GM12878 (cell line): ENCODE measurements around the gene PRSS35. TPM values are rescaled to one million over a fixed set of nuclear protein-coding genes. Genes with fewer than 3 reads are reported as not detected.

Experiments used
- ATAC-seq: fragments of 200-7000 bp; cut with Tn5 transposase; 3 replicates; pipeline ENCODE4 v1.9.1; 2020; ENCODE audit warnings: mild to moderate bottlenecking, moderate library complexity
- BruUV-seq: library from RNA; stranded (reverse); fragments of 400-500 nt; replicated peaks from 2 replicates; lab custom pipeline; 2021; lab: Mats Ljungman, UMichigan
- CTCF ChIA-PET: fragments of 300-600 bp; sonication (Branson Sonifier 250); formaldehyde crosslinking; extraction: SDS; loops from one replicate; lab custom pipeline; 2021; ENCODE audit warnings: inconsistent platforms; lab: Yijun Ruan, JAX
- POLR2A ChIA-PET: fragments of 350-600 bp; formaldehyde crosslinking; extraction: SDS; loops from one replicate; lab custom pipeline; 2021; ENCODE audit warnings: inconsistent platforms; lab: Charles Lee
- RAD21 ChIA-PET: fragments of 300-600 bp; sonication (Branson Sonifier 250); formaldehyde crosslinking; loops from one replicate; lab custom pipeline; 2023; ENCODE audit warnings: antibody characterized with exemption; ENCODE audit not compliant: unreplicated experiment; lab: Charles Lee
- SMC1A ChIA-PET: fragments of 300-600 bp; sonication (Branson Sonifier 250); formaldehyde crosslinking; loops from one replicate; lab custom pipeline; 2023; ENCODE audit not compliant: unreplicated experiment, uncharacterized antibody; lab: Charles Lee
- DNase-seq: peaks from one replicate; pipeline ENCODE4 v3.0.0-alpha.2; 2011; ENCODE audit warnings: low read depth, low spot score
- FAIRE-seq: peaks from 3 replicates; lab custom pipeline; 2011; peaks lifted over from hg19 to GRCh38; lab: Jason Lieb, UNC
- H2AFZ ChIP-seq: 2 replicates; pipeline ENCODE4 v1.6.0; 2011; ENCODE audit warnings: low read depth, low read length, control low read depth; ENCODE audit not compliant: control insufficient read depth
- H3K27ac ChIP-seq: 2 replicates; pipeline ENCODE4 v1.5.1; 2011; ENCODE audit warnings: control low read depth; ENCODE audit not compliant: control insufficient read depth, insufficient read depth
- H3K27me3 ChIP-seq, 2 experiments: replicated peaks in 1 of 2; 2 replicates each; pipeline versions ENCODE4 v1.6.0 to v1.6.1; 2011; ENCODE audit warnings: low read length in 1 of 2; ENCODE audit not compliant: control insufficient read depth in 2 of 2, insufficient read depth in 2 of 2
- H3K36me3 ChIP-seq, 2 experiments: 2 replicates each; pipeline ENCODE4 v1.5.1; 2011; ENCODE audit warnings: low read length in 1 of 2; ENCODE audit not compliant: control insufficient read depth in 2 of 2, insufficient read depth in 2 of 2
- H3K4me1 ChIP-seq: 2 replicates; pipeline ENCODE4 v1.6.1; 2011; ENCODE audit warnings: mild to moderate bottlenecking, low read length, moderate library complexity, mixed read lengths; ENCODE audit not compliant: control insufficient read depth, insufficient read depth
- H3K4me2 ChIP-seq: 2 replicates; pipeline ENCODE4 v1.6.0; 2011; ENCODE audit warnings: control low read depth; ENCODE audit not compliant: control insufficient read depth, insufficient read depth
- H3K4me3 ChIP-seq: fragments of 200-600 bp; sonication (generic); 2 replicates; pipeline ENCODE4 v1.5.1; 2016
- H3K79me2 ChIP-seq: 2 replicates; pipeline ENCODE4 v1.6.0; 2011; ENCODE audit warnings: low read length; ENCODE audit not compliant: control insufficient read depth, insufficient read depth
- H3K9ac ChIP-seq: 2 replicates; pipeline ENCODE4 v1.8.0; 2011; ENCODE audit warnings: low read length, control low read depth, mixed read lengths; ENCODE audit not compliant: control insufficient read depth, insufficient read depth
- H3K9me3 ChIP-seq: replicated peaks from 3 replicates; pipeline ENCODE4 v1.5.1; 2011; ENCODE audit warnings: mild to moderate bottlenecking, low read length; ENCODE audit not compliant: control insufficient read depth, insufficient read depth
- H4K20me1 ChIP-seq: 2 replicates; pipeline ENCODE4 v1.6.0; 2011; ENCODE audit not compliant: control insufficient read depth, insufficient read depth
- RAD21 ChIP-seq: IDR thresholded peaks from 2 replicates; pipeline ENCODE4 v1.6.1; 2011; ENCODE audit warnings: mild to moderate bottlenecking, low read depth, low read length, moderate library complexity; ENCODE audit not compliant: insufficient read depth
- ZSCAN29 ChIP-seq: fragments of 450-650 bp; IDR thresholded peaks from 2 replicates; pipeline ENCODE4 v1.6.1; 2017; ENCODE audit warnings: mild to moderate bottlenecking, moderate library complexity
- WGBS: methylation state at CpG from one replicate; pipeline ENCODE4 v1.1.6; 2016; ENCODE audit warnings: low lambda C conversion rate; ENCODE audit not compliant: insufficient replicate concordance, insufficient coverage; ENCODE audit errors: missing lambda C conversion rate; 5-methylcytosine and 5-hydroxymethylcytosine counted together
- in situ Hi-C: fragments of 300-500 bp; cut with MboI; formaldehyde crosslinking; loops from 9 replicates; pipeline ENCODE4 v1.14.3; 2018; ENCODE audit warnings: mixed read lengths
- intact Hi-C: fragments of 100-400 bp; cut with micrococcal nuclease; formaldehyde crosslinking; loops from one replicate; pipeline ENCODE4 v1.14.2; 2022; ENCODE audit not compliant: unreplicated experiment
- polyA plus RNA-seq, 11 experiments: library from polyadenylated mRNA; depleted of rRNA in 4 of 11; unstranded in 6 of 11; stranded (reverse) in 5 of 11; fragments of >200 nt; fragmentation: Nextera tagmentation in 4 of 11; fragmentation: Illumina TruSeq in 1 of 11; extraction: Ambion mirVana in 4 of 11; extraction: Trizol in 1 of 11; gene quantifications; 1 replicate in 1 of 11; 2 replicates in 10 of 11; pipeline versions ENCODE4 v1.2.1 to v1.2.3, GENCODE V29; 2011 to 2016; ENCODE audit warnings: inconsistent platforms in 2 of 11, missing spikeins in 2 of 11, low read depth in 1 of 11
- total RNA-seq, 4 experiments: library from RNA; depleted of rRNA in 3 of 4; stranded (reverse); fragments of >200 nt in 3 of 4; fragmentation: Illumina TruSeq in 1 of 4; extraction: Trizol in 1 of 4; gene quantifications; 2 replicates each; pipeline versions ENCODE4 v1.2.1 to v1.2.3, GENCODE V29; 2013 to 2021
- TF ChIP-seq, protein P1 (sequence below), 3 experiments: IDR thresholded peaks in 2 of 3; conservative IDR thresholded peaks in 1 of 3; 2 replicates each; pipeline ENCODE4 v1.5.1; 2011; ENCODE audit warnings: low read depth in 3 of 3, low read length in 3 of 3, mild to moderate bottlenecking in 3 of 3, control low read depth in 2 of 3, moderate library complexity in 2 of 3, inconsistent platforms in 1 of 3, mixed read lengths in 1 of 3; ENCODE audit not compliant: control insufficient read depth in 2 of 3, insufficient read depth in 1 of 3; ENCODE audit errors: extremely low read depth in 1 of 3

PRSS35 gene
- total and polyA plus RNA-seq, 10 of the 15 experiments (the other 5 are each of a cell fraction or from before 2014, with no cell fraction given), result not detected

GRCh38 chr6:83518816-83519480, 6.6 kb downstream of the PRSS35 start:
- DNase-seq, result no peak
- Histone ChIP-seq H3K4me1 (no peaks in the 10 kb centered on the region), H3K36me3 (no peaks in the 10 kb centered on the region), H3K4me2 (no peak overlapping the region), H3K4me3 (no peak overlapping the region), H3K79me2 (no peaks in the 10 kb centered on the region), H4K20me1 (no peaks in the 10 kb centered on the region), H3K27me3 (no peaks in the 10 kb centered on the region; a peak in 1 of 4 replicates), H3K9ac (no peak overlapping the region), H3K27ac (no peak overlapping the region), H2AFZ (no peak overlapping the region), H3K9me3 (no peaks in the 10 kb centered on the region)
- intact Hi-C loops, result no loop called here
- BruUV-seq, result no TSS peak
- peak; percentile 38; the same call in 1 of the 2 replicates for TF ChIP-seq RAD21
- TF ChIP-seq, protein P1, sequence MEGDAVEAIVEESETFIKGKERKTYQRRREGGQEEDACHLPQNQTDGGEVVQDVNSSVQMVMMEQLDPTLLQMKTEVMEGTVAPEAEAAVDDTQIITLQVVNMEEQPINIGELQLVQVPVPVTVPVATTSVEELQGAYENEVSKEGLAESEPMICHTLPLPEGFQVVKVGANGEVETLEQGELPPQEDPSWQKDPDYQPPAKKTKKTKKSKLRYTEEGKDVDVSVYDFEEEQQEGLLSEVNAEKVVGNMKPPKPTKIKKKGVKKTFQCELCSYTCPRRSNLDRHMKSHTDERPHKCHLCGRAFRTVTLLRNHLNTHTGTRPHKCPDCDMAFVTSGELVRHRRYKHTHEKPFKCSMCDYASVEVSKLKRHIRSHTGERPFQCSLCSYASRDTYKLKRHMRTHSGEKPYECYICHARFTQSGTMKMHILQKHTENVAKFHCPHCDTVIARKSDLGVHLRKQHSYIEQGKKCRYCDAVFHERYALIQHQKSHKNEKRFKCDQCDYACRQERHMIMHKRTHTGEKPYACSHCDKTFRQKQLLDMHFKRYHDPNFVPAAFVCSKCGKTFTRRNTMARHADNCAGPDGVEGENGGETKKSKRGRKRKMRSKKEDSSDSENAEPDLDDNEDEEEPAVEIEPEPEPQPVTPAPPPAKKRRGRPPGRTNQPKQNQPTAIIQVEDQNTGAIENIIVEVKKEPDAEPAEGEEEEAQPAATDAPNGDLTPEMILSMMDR (IDR thresholded peaks at IDR 0.05 in 2 of 3, conservative IDR thresholded peaks at IDR 0.05 in 1 of 3; ENCODE audit: control insufficient read depth in 2 of 3, extremely low read depth in 1 of 3, insufficient read depth in 1 of 3, low read depth in 3 of 3, low read length in 3 of 3), result peak in 2 of 3 experiments; percentile 18 to 33; a peak in 1 of 6 replicates
- no peak for TF ChIP-seq ZSCAN29
- 24% methylated on average over 4 of the region's 4 CpGs for WGBS
- in situ Hi-C loops, result loop anchor here (5.0 kb wide), 2 partner anchors 297 to 452 kb away; partner anchors contain the start of genes DOP1A and UBE3D
- FAIRE-seq, result no peak
- no peak; the same call in 2 of the 3 replicates for ATAC-seq
- ChIA-PET SMC1A (interaction anchor here (0.5 to 1.9 kb wide), 5 partner anchors 117 to 691 kb away, joined by 3 to 8 read pairs (median 3); no protein-coding TSS in a partner anchor), RAD21 (interaction anchor here (1.0 to 1.4 kb wide), 2 partner anchors 297 to 298 kb away, joined by 4 to 5 read pairs; no protein-coding TSS in a partner anchor), CTCF (interaction anchor here (1.0 to 4.2 kb wide), 11 partner anchors 7 to 462 kb away, joined by 3 to 23 read pairs (median 4); partner anchors contain the start of genes DOP1A, PRSS35 and UBE3D), POLR2A (no interaction called here)
